Measurements from ENCODE around the gene NSG1. TPM values are rescaled to one million over a fixed set of nuclear protein-coding genes. Genes with fewer than 3 reads are reported as not detected.

Gene NSG1
- total RNA-seq, 1 donor from 2014 or later = 1.0 TPM

- Histone ChIP-seq H3K27ac (ENCODE audit: low read depth, low read length) (no peak overlapping the region), H3K4me1 (ENCODE audit: control insufficient read depth in 3 of 3, insufficient read depth in 3 of 3, low read length in 3 of 3) (no peaks in the 10 kb centered on the region), H3K4me3 (ENCODE audit: low read length in 3 of 3) (no peak overlapping the region), H3K9me3 (ENCODE audit: control insufficient read depth in 3 of 3, low read length in 3 of 3) (no peaks in the 10 kb centered on the region), H3K9ac (ENCODE audit: low read depth in 1 of 3, low read length in 3 of 3) (no peak overlapping the region), H3K36me3 (ENCODE audit: control insufficient read depth in 3 of 3, insufficient read depth in 3 of 3, low read length in 3 of 3) (peaks cover 3 to 4% (median 3%) of the 10 kb centered on the region in 3 donors), H3K27me3 (ENCODE audit: control insufficient read depth in 3 of 3, insufficient read depth in 3 of 3, low read length in 3 of 3) (no peaks in the 10 kb centered on the region)
Observed at GRCh38 chr4:4443821-4444220, 56.9 kb downstream of the NSG1 start.

- no peak overlapping the region for H3K4me3 ChIP-seq (ENCODE audit: low read length in 3 of 3)
Observed at GRCh38 chr4:4446434-4446833, 59.5 kb downstream of the NSG1 start.

GRCh38 chr4:4455210-4455865, 68.4 kb downstream of the NSG1 start:
- Histone ChIP-seq H3K9ac (ENCODE audit: low read depth in 1 of 3, low read length in 3 of 3) (no peak overlapping the region), H3K36me3 (ENCODE audit: control insufficient read depth in 3 of 3, insufficient read depth in 3 of 3, low read length in 3 of 3) (peaks cover 37 to 69% (median 58%) of the 10 kb centered on the region in 3 donors), H3K4me3 (ENCODE audit: low read length in 3 of 3) (no peak overlapping the region), H3K9me3 (ENCODE audit: control insufficient read depth in 3 of 3, low read length in 3 of 3) (no peaks in the 10 kb centered on the region), H3K4me1 (ENCODE audit: control insufficient read depth in 3 of 3, insufficient read depth in 3 of 3, low read length in 3 of 3) (no peaks in the 10 kb centered on the region), H3K27me3 (ENCODE audit: control insufficient read depth in 3 of 3, insufficient read depth in 3 of 3, low read length in 3 of 3) (no peaks in the 10 kb centered on the region), H3K27ac (ENCODE audit: low read depth, low read length) (no peak overlapping the region)

More at GRCh38 chr4:4446434-4446833, 59.5 kb downstream of the NSG1 start:
- Histone ChIP-seq H3K9me3 (ENCODE audit: control insufficient read depth in 3 of 3, low read length in 3 of 3) (no peaks in the 10 kb centered on the region), H3K36me3 (ENCODE audit: control insufficient read depth in 3 of 3, insufficient read depth in 3 of 3, low read length in 3 of 3) (peaks cover 0 to 6% (median 3%) of the 10 kb centered on the region in 3 donors), H3K27me3 (ENCODE audit: control insufficient read depth in 3 of 3, insufficient read depth in 3 of 3, low read length in 3 of 3) (no peaks in the 10 kb centered on the region), H3K9ac (ENCODE audit: low read depth in 1 of 3, low read length in 3 of 3) (no peak overlapping the region), H3K4me1 (ENCODE audit: control insufficient read depth in 3 of 3, insufficient read depth in 3 of 3, low read length in 3 of 3) (no peaks in the 10 kb centered on the region), H3K27ac (ENCODE audit: low read depth, low read length) (no peak overlapping the region)

GRCh38 chr4:4456351-4456750, 69.4 kb downstream of the NSG1 start:
- no peaks in the 10 kb centered on the region for H3K27me3 ChIP-seq (ENCODE audit: control insufficient read depth in 3 of 3, insufficient read depth in 3 of 3, low read length in 3 of 3)
- H3K36me3 ChIP-seq (ENCODE audit: control insufficient read depth in 3 of 3, insufficient read depth in 3 of 3, low read length in 3 of 3) = peaks cover 37 to 69% (median 58%) of the 10 kb centered on the region in 3 donors
- H3K4me3 ChIP-seq (ENCODE audit: low read length in 3 of 3) = no peak overlapping the region
- no peaks in the 10 kb centered on the region for H3K9me3 ChIP-seq (ENCODE audit: control insufficient read depth in 3 of 3, low read length in 3 of 3)
- no peaks in the 10 kb centered on the region for H3K4me1 ChIP-seq (ENCODE audit: control insufficient read depth in 3 of 3, insufficient read depth in 3 of 3, low read length in 3 of 3)
- H3K9ac ChIP-seq (ENCODE audit: low read depth in 1 of 3, low read length in 3 of 3) = no peak overlapping the region
- no peak overlapping the region for H3K27ac ChIP-seq (ENCODE audit: low read depth, low read length)

GRCh38 chr4:4456816-4457578, 70.1 kb downstream of the NSG1 start:
- no peak overlapping the region for H3K4me3 ChIP-seq (ENCODE audit: low read length in 3 of 3)
- H3K27me3 ChIP-seq (ENCODE audit: control insufficient read depth in 3 of 3, insufficient read depth in 3 of 3, low read length in 3 of 3) = no peaks in the 10 kb centered on the region
- no peaks in the 10 kb centered on the region for H3K4me1 ChIP-seq (ENCODE audit: control insufficient read depth in 3 of 3, insufficient read depth in 3 of 3, low read length in 3 of 3)
- no peak overlapping the region for H3K27ac ChIP-seq (ENCODE audit: low read depth, low read length)
- H3K9me3 ChIP-seq (ENCODE audit: control insufficient read depth in 3 of 3, low read length in 3 of 3) = no peaks in the 10 kb centered on the region
- H3K9ac ChIP-seq (ENCODE audit: low read depth in 1 of 3, low read length in 3 of 3) = no peak overlapping the region
- peaks cover 31 to 67% (median 57%) of the 10 kb centered on the region in 3 donors for H3K36me3 ChIP-seq (ENCODE audit: control insufficient read depth in 3 of 3, insufficient read depth in 3 of 3, low read length in 3 of 3)

GRCh38 chr4:4457803-4458553, 71.1 kb downstream of the NSG1 start:
- Histone ChIP-seq H3K36me3 (ENCODE audit: control insufficient read depth in 3 of 3, insufficient read depth in 3 of 3, low read length in 3 of 3) (peaks cover 28 to 57% (median 52%) of the 10 kb centered on the region in 3 donors), H3K27me3 (ENCODE audit: control insufficient read depth in 3 of 3, insufficient read depth in 3 of 3, low read length in 3 of 3) (no peaks in the 10 kb centered on the region), H3K9me3 (ENCODE audit: control insufficient read depth in 3 of 3, low read length in 3 of 3) (no peaks in the 10 kb centered on the region), H3K27ac (ENCODE audit: low read depth, low read length) (no peak overlapping the region), H3K4me1 (ENCODE audit: control insufficient read depth in 3 of 3, insufficient read depth in 3 of 3, low read length in 3 of 3) (no peaks in the 10 kb centered on the region), H3K9ac (ENCODE audit: low read depth in 1 of 3, low read length in 3 of 3) (no peak overlapping the region), H3K4me3 (ENCODE audit: low read length in 3 of 3) (no peak overlapping the region)

- Histone ChIP-seq H3K9me3 (ENCODE audit: control insufficient read depth in 3 of 3, low read length in 3 of 3) (no peaks in the 10 kb centered on the region), H3K9ac (ENCODE audit: low read depth in 1 of 3, low read length in 3 of 3) (no peak overlapping the region), H3K4me1 (ENCODE audit: control insufficient read depth in 3 of 3, insufficient read depth in 3 of 3, low read length in 3 of 3) (no peaks in the 10 kb centered on the region), H3K27ac (ENCODE audit: low read depth, low read length) (no peak overlapping the region), H3K27me3 (ENCODE audit: control insufficient read depth in 3 of 3, insufficient read depth in 3 of 3, low read length in 3 of 3) (no peaks in the 10 kb centered on the region), H3K4me3 (ENCODE audit: low read length in 3 of 3) (no peak overlapping the region), H3K36me3 (ENCODE audit: control insufficient read depth in 3 of 3, insufficient read depth in 3 of 3, low read length in 3 of 3) (peaks cover 20 to 46% (median 44%) of the 10 kb centered on the region in 3 donors)
Observed at GRCh38 chr4:4459181-4459580, 72.3 kb downstream of the NSG1 start.

- no peaks in the 10 kb centered on the region for H3K9me3 ChIP-seq (ENCODE audit: control insufficient read depth in 3 of 3, low read length in 3 of 3)
- H3K9ac ChIP-seq (ENCODE audit: low read depth in 1 of 3, low read length in 3 of 3) = no peak overlapping the region
- no peaks in the 10 kb centered on the region for H3K4me1 ChIP-seq (ENCODE audit: control insufficient read depth in 3 of 3, insufficient read depth in 3 of 3, low read length in 3 of 3)
- no peak overlapping the region for H3K27ac ChIP-seq (ENCODE audit: low read depth, low read length)
- H3K27me3 ChIP-seq (ENCODE audit: control insufficient read depth in 3 of 3, insufficient read depth in 3 of 3, low read length in 3 of 3) = no peaks in the 10 kb centered on the region
- H3K36me3 ChIP-seq (ENCODE audit: control insufficient read depth in 3 of 3, insufficient read depth in 3 of 3, low read length in 3 of 3) = peaks cover 12 to 36% (median 30%) of the 10 kb centered on the region in 3 donors
- no peak overlapping the region for H3K4me3 ChIP-seq (ENCODE audit: low read length in 3 of 3)
Observed at GRCh38 chr4:4460759-4461158, 73.9 kb downstream of the NSG1 start.

- no peak overlapping the region for H3K4me3 ChIP-seq (ENCODE audit: low read length in 3 of 3)
- H3K27ac ChIP-seq (ENCODE audit: low read depth, low read length) = no peak overlapping the region
- no peaks in the 10 kb centered on the region for H3K27me3 ChIP-seq (ENCODE audit: control insufficient read depth in 3 of 3, insufficient read depth in 3 of 3, low read length in 3 of 3)
- no peaks in the 10 kb centered on the region for H3K4me1 ChIP-seq (ENCODE audit: control insufficient read depth in 3 of 3, insufficient read depth in 3 of 3, low read length in 3 of 3)
- H3K9me3 ChIP-seq (ENCODE audit: control insufficient read depth in 3 of 3, low read length in 3 of 3) = no peaks in the 10 kb centered on the region
- H3K36me3 ChIP-seq (ENCODE audit: control insufficient read depth in 3 of 3, insufficient read depth in 3 of 3, low read length in 3 of 3) = peaks cover 16 to 36% (median 31%) of the 10 kb centered on the region in 3 donors
- H3K9ac ChIP-seq (ENCODE audit: low read depth in 1 of 3, low read length in 3 of 3) = no peak overlapping the region
Observed at GRCh38 chr4:4461178-4461577, 74.3 kb downstream of the NSG1 start.

GRCh38 chr4:4461850-4462249, 74.9 kb downstream of the NSG1 start:
- peaks cover 11 to 34% (median 28%) of the 10 kb centered on the region in 3 donors for H3K36me3 ChIP-seq (ENCODE audit: control insufficient read depth in 3 of 3, insufficient read depth in 3 of 3, low read length in 3 of 3)
- H3K27me3 ChIP-seq (ENCODE audit: control insufficient read depth in 3 of 3, insufficient read depth in 3 of 3, low read length in 3 of 3) = no peaks in the 10 kb centered on the region
- no peaks in the 10 kb centered on the region for H3K4me1 ChIP-seq (ENCODE audit: control insufficient read depth in 3 of 3, insufficient read depth in 3 of 3, low read length in 3 of 3)
- H3K9me3 ChIP-seq (ENCODE audit: control insufficient read depth in 3 of 3, low read length in 3 of 3) = no peaks in the 10 kb centered on the region
- no peak overlapping the region for H3K27ac ChIP-seq (ENCODE audit: low read depth, low read length)
- no peak overlapping the region for H3K9ac ChIP-seq (ENCODE audit: low read depth in 1 of 3, low read length in 3 of 3)
- no peak overlapping the region for H3K4me3 ChIP-seq (ENCODE audit: low read length in 3 of 3)

Measured in skeletal muscle tissue (tissue), 4 donors.